Astrocyte of the spinal cord (primary cell): ENCODE results near the gene TLE1.

ENCODE experiments used
- DNase-seq: peaks from one replicate; pipeline ENCODE4 v3.0.0; 2011; ENCODE audit warnings: low read depth, low spot score
- H3K4me3 ChIP-seq: 2 replicates; pipeline ENCODE4 v1.5.1; 2011; ENCODE audit warnings: low read depth, mild to moderate bottlenecking, low read length, moderate library complexity
- CTCF ChIP-seq: IDR thresholded peaks from 2 replicates; pipeline ENCODE4 v1.5.1; 2012; ENCODE audit warnings: low read depth, mild to moderate bottlenecking, low read length, inconsistent platforms
- in situ Hi-C: cut with HindIII; loops from 2 replicates; pipeline ENCODE4 v1.10.0; 2017; ENCODE audit warnings: low sequenced_read_pairs

Gene TLE1

DNA sequence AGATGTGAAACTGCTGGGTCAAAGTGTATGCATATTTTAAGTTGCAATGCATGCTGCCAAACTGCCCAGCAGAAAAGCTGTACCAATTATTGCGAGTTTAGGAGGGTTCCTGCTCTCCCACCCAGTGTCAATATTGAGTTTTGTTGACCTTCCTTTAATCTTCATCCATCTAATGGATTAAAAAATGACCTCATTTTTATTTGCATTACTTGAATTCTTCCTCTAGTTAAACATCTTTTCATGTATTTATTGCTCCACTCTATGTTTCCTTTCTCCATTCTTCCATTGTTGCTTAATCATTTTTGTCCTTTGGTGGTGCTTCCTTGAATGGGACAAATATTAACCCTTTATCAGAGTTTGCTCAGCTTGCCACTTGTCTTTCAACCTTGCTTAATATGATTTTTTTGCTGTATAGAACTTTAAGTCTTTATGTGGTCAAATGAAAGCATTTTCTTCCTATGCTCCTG, 32.4 kb downstream of the TLE1 start:
- in situ Hi-C loops: no loop called here

DNA sequence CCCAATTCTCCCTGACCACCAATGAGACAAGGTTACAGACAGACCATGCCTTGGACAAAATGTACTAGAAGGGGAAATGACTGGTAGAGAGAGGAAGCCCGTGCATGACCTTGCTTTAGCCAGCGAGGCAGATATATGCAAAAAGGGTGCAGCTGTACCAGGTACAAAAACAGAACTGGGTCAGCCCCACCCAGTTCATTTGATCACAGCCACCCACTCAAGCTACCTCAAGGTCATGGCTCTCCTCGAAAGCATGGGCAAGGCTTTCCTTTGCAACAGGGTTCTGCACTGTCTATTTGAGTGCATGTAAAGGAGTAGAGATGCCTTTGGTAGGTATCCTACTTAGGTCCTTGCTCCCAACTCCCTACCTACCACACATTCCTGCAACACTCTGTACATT, 33.3 kb downstream of the TLE1 start:
- in situ Hi-C loops: no loop called here
- no peak for DNase-seq
- no peak for TF ChIP-seq CTCF
- H3K4me3 ChIP-seq: no peak overlapping the region

More for the DNA sequence above, 32.4 kb downstream of the TLE1 start:
- H3K4me3 ChIP-seq: no peak overlapping the region
- no peak for DNase-seq
- TF ChIP-seq CTCF: no peak

- H3K4me3 ChIP-seq: no peak overlapping the region
- TF ChIP-seq CTCF: no peak
- DNase-seq: peak; percentile 39
- in situ Hi-C loops: no loop called here
Observed at GRCh38 chr9:81653240-81653639, 36.1 kb downstream of the TLE1 start.

DNA sequence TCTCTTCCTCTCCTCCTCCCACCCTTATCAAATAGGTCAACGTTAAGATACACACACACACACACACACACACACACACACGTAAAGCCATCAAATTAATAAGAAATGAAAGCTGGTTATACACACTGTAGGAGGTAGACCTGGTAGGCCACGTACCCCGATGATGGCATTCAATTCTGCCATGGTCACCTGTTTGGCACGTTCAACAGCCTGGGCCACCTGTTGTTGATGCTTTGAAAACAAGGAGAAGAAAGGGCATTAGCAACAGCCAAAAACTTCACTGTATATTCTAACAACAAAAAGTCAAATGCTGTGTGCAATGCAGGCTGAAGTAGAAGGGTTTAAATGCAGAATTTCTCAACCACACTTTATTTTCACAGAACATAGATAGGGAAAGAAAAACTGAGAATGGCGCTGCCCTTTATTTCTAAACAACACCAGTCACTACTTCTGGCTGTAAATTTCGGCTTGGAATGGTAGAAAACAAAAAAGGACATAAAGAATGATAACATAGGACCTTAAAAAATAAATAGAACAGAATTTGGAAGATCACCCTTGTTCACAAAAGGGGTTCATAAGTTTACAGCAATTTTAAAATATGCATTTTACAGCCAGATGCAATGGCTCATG, 37.2 kb downstream of the TLE1 start:
- no peak overlapping the region for H3K4me3 ChIP-seq
- in situ Hi-C loops: no loop called here
- no peak for TF ChIP-seq CTCF
- no peak for DNase-seq

DNA sequence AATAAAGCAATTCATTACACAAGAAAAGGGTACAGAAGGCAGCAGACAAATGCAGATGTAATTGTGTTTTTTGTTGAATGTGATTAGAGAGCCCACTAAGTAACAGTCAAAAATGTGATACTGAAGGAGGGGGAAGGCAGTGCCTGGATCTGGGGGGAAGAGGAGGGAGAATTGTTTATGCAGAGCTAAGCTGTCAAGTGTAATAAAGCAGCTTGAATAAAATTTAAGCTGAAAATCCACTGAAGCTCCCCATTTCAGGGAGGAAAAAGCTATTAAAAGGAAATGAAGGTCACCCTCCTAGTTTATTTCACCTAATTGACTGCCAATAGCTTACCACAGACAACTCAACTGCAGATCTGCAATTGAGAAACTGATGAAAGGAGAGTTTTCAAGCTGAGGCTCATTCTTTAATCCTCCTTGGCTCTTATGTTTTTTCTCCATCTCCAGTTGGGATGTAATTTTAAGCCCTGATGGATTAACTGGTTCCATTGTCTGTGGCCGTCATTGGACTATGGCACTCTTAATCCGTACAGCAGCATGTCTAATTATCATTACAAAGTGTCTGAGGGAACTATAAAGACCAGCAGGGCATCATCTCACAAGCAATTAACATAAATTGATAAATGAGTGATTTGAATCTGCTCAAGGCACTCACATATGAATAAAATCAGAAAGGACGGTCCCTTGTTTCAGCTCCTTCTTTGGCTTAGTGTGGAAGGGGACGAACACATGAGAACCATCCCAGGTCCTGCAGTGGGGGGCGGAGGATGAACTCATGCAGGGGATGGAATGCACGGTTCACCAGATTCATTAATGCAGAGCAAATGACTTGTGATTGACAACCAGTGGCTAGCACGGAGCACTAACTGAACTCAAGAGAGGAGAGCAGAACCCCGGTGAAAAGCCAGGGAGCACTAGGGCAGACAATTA, 38.5 kb downstream of the TLE1 start:
- in situ Hi-C loops: no loop called here
- no peak for TF ChIP-seq CTCF

GRCh38 chr9:81649475-81650240, 39.7 kb downstream of the TLE1 start:
- no peak for TF ChIP-seq CTCF
- H3K4me3 ChIP-seq: no peak overlapping the region
- in situ Hi-C loops: no loop called here
- DNase-seq: no peak

More for the DNA sequence above, 38.5 kb downstream of the TLE1 start:
- DNase-seq: no peak
- H3K4me3 ChIP-seq: no peak overlapping the region
